Ishikawa (cell line): ENCODE results near the gene WDR90.
A peak's percentile ranks its signal among the peaks of the same experiment; 100 is the strongest.

Source experiments
- CEBPB ChIP-seq: IDR thresholded peaks from 2 replicates; pipeline ENCODE4 v1.6.1; 2012
- EP300 ChIP-seq: IDR thresholded peaks from 2 replicates; pipeline ENCODE4 v1.6.1; 2012; ENCODE audit warnings: borderline replicate concordance
- FOXM1 ChIP-seq: IDR thresholded peaks from 2 replicates; pipeline ENCODE4 v1.6.1; 2012; ENCODE audit warnings: low read depth, borderline replicate concordance
- TEAD4 ChIP-seq: IDR thresholded peaks from 2 replicates; pipeline ENCODE4 v1.6.1; 2012
- YY1 ChIP-seq: IDR thresholded peaks from 2 replicates; pipeline ENCODE4 v1.6.1; 2012; ENCODE audit warnings: low read depth
- ZBTB7A ChIP-seq: IDR thresholded peaks from 2 replicates; pipeline ENCODE4 v1.6.1; 2012; ENCODE audit warnings: low read depth
- TF ChIP-seq, protein P1 (sequence below): IDR thresholded peaks from 2 replicates; pipeline ENCODE4 v1.6.1; 2012

DNA sequence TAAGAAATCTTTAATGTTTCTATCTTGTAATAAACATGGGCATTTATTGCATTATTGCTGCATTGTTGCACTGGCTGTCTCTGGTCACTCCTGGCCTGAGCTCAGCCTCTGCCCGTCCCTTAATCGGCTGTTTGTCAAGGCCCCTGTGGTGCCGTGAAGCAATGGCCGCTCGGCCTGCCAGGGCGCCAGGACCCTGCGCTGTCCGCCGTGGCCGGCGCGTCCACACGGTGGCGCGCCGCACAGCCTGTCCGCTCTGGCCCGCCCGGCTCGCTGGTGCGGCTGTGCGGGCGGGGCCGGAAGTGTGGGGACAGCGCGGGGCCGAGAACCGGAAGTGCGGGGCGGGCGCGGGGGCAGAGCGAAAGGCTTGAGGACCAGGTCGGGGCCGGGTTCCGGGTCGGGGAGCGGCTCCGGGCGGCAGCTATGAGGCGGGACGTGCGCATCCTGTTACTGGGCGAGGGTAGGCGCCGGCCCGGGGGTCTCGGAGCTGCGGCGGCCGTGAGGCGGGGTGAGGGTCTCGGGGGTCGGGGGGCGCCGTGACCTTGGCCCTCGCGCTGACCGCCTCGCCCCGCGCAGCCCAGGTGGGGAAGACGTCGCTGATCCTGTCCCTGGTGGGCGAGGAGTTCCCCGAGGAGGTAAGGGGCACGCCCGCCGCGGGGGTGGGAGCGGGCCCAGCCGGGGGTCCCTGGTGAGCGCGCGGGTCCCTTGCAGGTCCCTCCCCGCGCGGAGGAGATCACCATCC is 18.8 kb downstream of the WDR90 start, which contains the start of gene RHOT2:
- TF ChIP-seq, protein P1, sequence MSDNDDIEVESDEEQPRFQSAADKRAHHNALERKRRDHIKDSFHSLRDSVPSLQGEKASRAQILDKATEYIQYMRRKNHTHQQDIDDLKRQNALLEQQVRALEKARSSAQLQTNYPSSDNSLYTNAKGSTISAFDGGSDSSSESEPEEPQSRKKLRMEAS: 0 out of 2 replicates have a peak, but pooled peaks have one; percentile 66
- TF ChIP-seq CEBPB: no peak
- peak; percentile 90 for TF ChIP-seq YY1
- TF ChIP-seq EP300: no peak
- TF ChIP-seq TEAD4: no peak
- TF ChIP-seq ZBTB7A: peak; percentile 98
- TF ChIP-seq FOXM1: no peak
